Coronary artery (tissue), 2 donors: ENCODE results near the gene LRP10.

Experiments
- DNase-seq: peaks from one replicate; pipeline ENCODE4 v3.0.0-alpha.2; 2017; ENCODE audit warnings: low spot score
- H3K27ac ChIP-seq, 2 donors: fragments of 200-600 bp; sonication (generic); one replicate each; pipeline ENCODE4 v1.5.1; 2016 to 2019
- H3K4me3 ChIP-seq: fragments of 200-600 bp; sonication (generic); 2 replicates; pipeline ENCODE4 v1.5.1; 2016; ENCODE audit warnings: mild to moderate bottlenecking, moderate library complexity
- TF ChIP-seq, protein P1 (sequence below): fragments of 200-600 bp; sonication (generic); IDR thresholded peaks from one replicate; pipeline ENCODE4 v1.5.1; 2019; ENCODE audit warnings: antibody characterized with exemption

Gene LRP10

GRCh38 chr14:22882064-22882463 is 10.5 kb downstream of the LRP10 start:
- TF ChIP-seq, protein P1, sequence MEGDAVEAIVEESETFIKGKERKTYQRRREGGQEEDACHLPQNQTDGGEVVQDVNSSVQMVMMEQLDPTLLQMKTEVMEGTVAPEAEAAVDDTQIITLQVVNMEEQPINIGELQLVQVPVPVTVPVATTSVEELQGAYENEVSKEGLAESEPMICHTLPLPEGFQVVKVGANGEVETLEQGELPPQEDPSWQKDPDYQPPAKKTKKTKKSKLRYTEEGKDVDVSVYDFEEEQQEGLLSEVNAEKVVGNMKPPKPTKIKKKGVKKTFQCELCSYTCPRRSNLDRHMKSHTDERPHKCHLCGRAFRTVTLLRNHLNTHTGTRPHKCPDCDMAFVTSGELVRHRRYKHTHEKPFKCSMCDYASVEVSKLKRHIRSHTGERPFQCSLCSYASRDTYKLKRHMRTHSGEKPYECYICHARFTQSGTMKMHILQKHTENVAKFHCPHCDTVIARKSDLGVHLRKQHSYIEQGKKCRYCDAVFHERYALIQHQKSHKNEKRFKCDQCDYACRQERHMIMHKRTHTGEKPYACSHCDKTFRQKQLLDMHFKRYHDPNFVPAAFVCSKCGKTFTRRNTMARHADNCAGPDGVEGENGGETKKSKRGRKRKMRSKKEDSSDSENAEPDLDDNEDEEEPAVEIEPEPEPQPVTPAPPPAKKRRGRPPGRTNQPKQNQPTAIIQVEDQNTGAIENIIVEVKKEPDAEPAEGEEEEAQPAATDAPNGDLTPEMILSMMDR, result no peak
- Histone ChIP-seq H3K4me3 (no peak overlapping the region), H3K27ac (no peak overlapping the region)
- no peak for DNase-seq

DNA sequence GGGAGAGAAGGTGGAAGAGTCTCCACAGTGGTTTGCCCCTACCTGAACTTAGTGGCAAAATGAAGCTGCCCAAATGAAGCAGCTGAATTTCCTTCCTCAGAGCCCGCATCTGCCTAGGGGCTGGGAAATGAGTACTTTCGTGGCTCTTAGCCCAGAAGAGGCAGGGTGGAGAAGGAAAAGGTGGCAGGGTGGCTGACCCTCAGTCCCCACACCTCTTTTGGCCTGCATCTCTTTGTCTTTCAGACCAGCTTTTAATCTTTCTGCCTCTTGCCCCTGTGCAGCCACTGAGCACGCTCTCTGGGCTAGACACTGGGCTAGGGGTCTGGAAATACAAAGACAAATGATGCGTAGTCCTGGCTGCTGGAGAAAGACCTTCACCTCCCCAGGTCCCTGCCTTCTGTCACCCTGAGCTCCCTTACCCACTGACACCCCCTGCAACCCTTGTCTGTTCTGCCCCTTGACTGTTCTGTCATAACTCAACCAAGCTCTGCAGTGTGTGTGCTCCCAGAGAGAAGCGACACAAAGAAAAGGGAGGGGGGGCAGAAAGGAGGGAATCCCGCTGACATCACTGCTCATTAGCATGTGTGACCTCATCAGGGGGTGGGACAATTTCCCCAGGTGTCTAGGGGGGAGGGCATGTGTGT is 11.1 kb downstream of the LRP10 start:
- Histone ChIP-seq H3K27ac (no peak overlapping the region), H3K4me3 (no peak overlapping the region)
- TF ChIP-seq, protein P1, result no peak
- DNase-seq, result no peak

- TF ChIP-seq, protein P1, result no peak
- Histone ChIP-seq H3K4me3 (no peak within 1 kb of the TSS), H3K27ac (no peak within 1 kb of the TSS)
- DNase-seq, result no peak
Measured at GRCh38 chr14:22883173-22883976, 11.8 kb downstream of the LRP10 start, which contains the start of gene REM2. REM2 (plus strand) TSS chr14:22883222; CDS start chr14:22883288, 66 bp downstream.

DNA sequence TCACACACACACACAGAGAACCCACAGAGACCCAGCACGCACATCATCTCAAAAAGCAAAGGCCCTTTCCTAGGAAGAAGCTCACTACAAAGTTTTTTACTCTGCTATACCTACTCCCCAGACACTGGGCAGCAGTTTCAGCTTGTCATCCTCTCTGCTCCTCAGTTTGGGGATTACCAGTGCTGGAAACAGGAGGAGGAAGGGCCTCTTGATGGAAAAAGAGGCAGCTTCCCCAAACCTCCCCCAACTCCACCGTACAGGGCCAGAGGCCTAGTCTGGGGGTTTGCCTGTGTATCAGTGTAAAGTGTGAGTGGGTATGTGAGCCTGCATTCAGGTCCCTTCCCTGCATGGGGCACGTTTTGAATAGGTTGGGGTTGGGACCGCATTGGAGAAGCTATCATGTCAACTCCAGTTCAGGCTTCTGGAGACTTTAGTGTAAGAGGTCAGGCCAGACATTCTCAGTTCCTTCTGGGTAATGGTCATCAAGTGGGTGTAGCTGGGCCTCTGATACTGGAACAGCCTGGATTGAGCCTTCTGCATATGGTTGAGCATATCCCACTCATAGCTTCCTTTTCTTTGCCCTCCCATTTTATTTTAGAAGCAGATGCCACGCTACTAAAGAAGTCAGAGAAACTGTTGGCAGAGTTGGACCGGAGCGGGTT is 12.7 kb downstream of the LRP10 start:
- no peak for DNase-seq
- Histone ChIP-seq H3K27ac (no peak overlapping the region), H3K4me3 (no peak overlapping the region)
- TF ChIP-seq, protein P1, result no peak

- TF ChIP-seq, protein P1, result no peak
- H3K4me3 ChIP-seq, result no peak overlapping the region
- DNase-seq, result no peak
- no peak overlapping the region for H3K27ac ChIP-seq
Measured at GRCh38 chr14:22884738-22885523, 13.4 kb downstream of the LRP10 start.

GRCh38 chr14:22885975-22886374 is 14.4 kb downstream of the LRP10 start:
- Histone ChIP-seq H3K4me3 (no peak overlapping the region), H3K27ac (no peak overlapping the region)
- DNase-seq, result no peak
- TF ChIP-seq, protein P1, result no peak
